Testis (tissue), 2 donors: ENCODE data around the gene FASTKD3.

ENCODE experiments used
- CTCF ChIP-seq, 3 experiments: fragments of 450-650 bp in 2 of 3; fragments of 200-600 bp in 1 of 3; sonication (generic) in 1 of 3; IDR thresholded peaks; one replicate each; pipeline ENCODE4 v1.5.1; 2016 to 2019; ENCODE audit warnings: antibody characterized with exemption in 3 of 3, mild to moderate bottlenecking in 2 of 3, moderate library complexity in 1 of 3
- POLR2A ChIP-seq: fragments of 450-650 bp; IDR thresholded peaks from one replicate; pipeline ENCODE4 v1.6.1; 2017; ENCODE audit warnings: antibody characterized with exemption, mild to moderate bottlenecking, moderate library complexity

GRCh38 chr5:7850395-7851239 lies 18.2 kb downstream of the FASTKD3 start, which contains the start of gene CFAP90:
- no peak for TF ChIP-seq CTCF (IDR thresholded peaks at IDR 0.05)
- no peak for TF ChIP-seq POLR2A
